ENCODE data around the gene CUX1. TPM values are rescaled to one million over a fixed set of nuclear protein-coding genes. Genes with fewer than 3 reads are reported as not detected.

Gene CUX1
- total RNA-seq, 1 donor from 2014 or later, result 50.6 TPM

- H3K36me3 ChIP-seq (ENCODE audit: insufficient read depth, low read length), result no peaks in the 10 kb centered on the region
- H3K4me3 ChIP-seq (ENCODE audit: insufficient read depth, low read depth, low read length), result no peak overlapping the region
These were observed 47.0 kb upstream of the CUX1 start for GRCh38 chr7:101770466-101770865.

GRCh38 chr7:101772508-101773211 is 44.8 kb upstream of the CUX1 start:
- H3K9me3 ChIP-seq (ENCODE audit: insufficient read depth, low read depth, low read length), result no peaks in the 10 kb centered on the region
- H3K9ac ChIP-seq (ENCODE audit: low read length), result no peak overlapping the region
- H3K4me1 ChIP-seq (ENCODE audit: insufficient read depth, low read length), result no peaks in the 10 kb centered on the region
- no peaks in the 10 kb centered on the region for H3K79me2 ChIP-seq (ENCODE audit: insufficient read depth, low read length)
- Mint-ChIP-seq H3K9me3 (ENCODE audit: unreplicated experiment) (no peaks in the 10 kb centered on the region), H3K36me3 (ENCODE audit: low read depth, unreplicated experiment) (peaks cover 3% of the 10 kb centered on the region), H3K27ac (ENCODE audit: unreplicated experiment) (no peak overlapping the region), H3K4me1 (ENCODE audit: low read depth, unreplicated experiment) (no peaks in the 10 kb centered on the region), H3K4me3 (ENCODE audit: unreplicated experiment) (no peak overlapping the region), H3K27me3 (ENCODE audit: low read depth, unreplicated experiment) (peaks cover 50% of the 10 kb centered on the region)
- no peaks in the 10 kb centered on the region for H4K20me1 ChIP-seq (ENCODE audit: insufficient read depth, low read length)
- no peak overlapping the region for H3K4me2 ChIP-seq (ENCODE audit: low read length)
- H2AFZ ChIP-seq (ENCODE audit: low read depth, low read length), result no peak overlapping the region
- H3K27ac ChIP-seq (ENCODE audit: low read depth, low read length), result no peak overlapping the region
- no peak overlapping the region for H3K4me3 ChIP-seq (ENCODE audit: insufficient read depth, low read depth, low read length)
- DNase-seq (ENCODE audit: low read depth), result no peak
- FAIRE-seq, result no peak
- H3K27me3 ChIP-seq (ENCODE audit: insufficient read depth, low read length), result peaks cover 11% of the 10 kb centered on the region
- TF ChIP-seq, protein P1, sequence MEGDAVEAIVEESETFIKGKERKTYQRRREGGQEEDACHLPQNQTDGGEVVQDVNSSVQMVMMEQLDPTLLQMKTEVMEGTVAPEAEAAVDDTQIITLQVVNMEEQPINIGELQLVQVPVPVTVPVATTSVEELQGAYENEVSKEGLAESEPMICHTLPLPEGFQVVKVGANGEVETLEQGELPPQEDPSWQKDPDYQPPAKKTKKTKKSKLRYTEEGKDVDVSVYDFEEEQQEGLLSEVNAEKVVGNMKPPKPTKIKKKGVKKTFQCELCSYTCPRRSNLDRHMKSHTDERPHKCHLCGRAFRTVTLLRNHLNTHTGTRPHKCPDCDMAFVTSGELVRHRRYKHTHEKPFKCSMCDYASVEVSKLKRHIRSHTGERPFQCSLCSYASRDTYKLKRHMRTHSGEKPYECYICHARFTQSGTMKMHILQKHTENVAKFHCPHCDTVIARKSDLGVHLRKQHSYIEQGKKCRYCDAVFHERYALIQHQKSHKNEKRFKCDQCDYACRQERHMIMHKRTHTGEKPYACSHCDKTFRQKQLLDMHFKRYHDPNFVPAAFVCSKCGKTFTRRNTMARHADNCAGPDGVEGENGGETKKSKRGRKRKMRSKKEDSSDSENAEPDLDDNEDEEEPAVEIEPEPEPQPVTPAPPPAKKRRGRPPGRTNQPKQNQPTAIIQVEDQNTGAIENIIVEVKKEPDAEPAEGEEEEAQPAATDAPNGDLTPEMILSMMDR (IDR thresholded peaks at IDR 0.05; ENCODE audit: insufficient read depth, low read depth, low read length), result no peak
- no peak for TF ChIP-seq EZH2 (IDR thresholded peaks at IDR 0.05; ENCODE audit: insufficient read depth, low read length)
- no peaks in the 10 kb centered on the region for H3K36me3 ChIP-seq (ENCODE audit: insufficient read depth, low read length)

More at GRCh38 chr7:101770466-101770865, 47.0 kb upstream of the CUX1 start:
- no peak for TF ChIP-seq EZH2 (IDR thresholded peaks at IDR 0.05; ENCODE audit: insufficient read depth, low read length)
- TF ChIP-seq, protein P1 (IDR thresholded peaks at IDR 0.05; ENCODE audit: insufficient read depth, low read depth, low read length), result no peak
- Histone ChIP-seq H4K20me1 (ENCODE audit: insufficient read depth, low read length) (no peaks in the 10 kb centered on the region), H3K79me2 (ENCODE audit: insufficient read depth, low read length) (no peaks in the 10 kb centered on the region), H3K9me3 (ENCODE audit: insufficient read depth, low read depth, low read length) (no peaks in the 10 kb centered on the region), H3K27me3 (ENCODE audit: insufficient read depth, low read length) (peaks cover 7% of the 10 kb centered on the region), H2AFZ (ENCODE audit: low read depth, low read length) (no peak overlapping the region), H3K9ac (ENCODE audit: low read length) (no peak overlapping the region), H3K27ac (ENCODE audit: low read depth, low read length) (no peak overlapping the region), H3K4me1 (ENCODE audit: insufficient read depth, low read length) (no peaks in the 10 kb centered on the region), H3K4me2 (ENCODE audit: low read length) (no peak overlapping the region)
- no peak for DNase-seq (ENCODE audit: low read depth)
- Mint-ChIP-seq H3K4me1 (ENCODE audit: low read depth, unreplicated experiment) (no peaks in the 10 kb centered on the region), H3K36me3 (ENCODE audit: low read depth, unreplicated experiment) (no peaks in the 10 kb centered on the region), H3K27me3 (ENCODE audit: low read depth, unreplicated experiment) (peaks cover 37% of the 10 kb centered on the region), H3K27ac (ENCODE audit: unreplicated experiment) (no peak overlapping the region), H3K4me3 (ENCODE audit: unreplicated experiment) (no peak overlapping the region), H3K9me3 (ENCODE audit: unreplicated experiment) (no peaks in the 10 kb centered on the region)
- FAIRE-seq, result no peak

GRCh38 chr7:101775181-101775580 is 42.2 kb upstream of the CUX1 start:
- Histone ChIP-seq H3K9ac (ENCODE audit: low read length) (no peak overlapping the region), H3K4me1 (ENCODE audit: insufficient read depth, low read length) (no peaks in the 10 kb centered on the region), H4K20me1 (ENCODE audit: insufficient read depth, low read length) (no peaks in the 10 kb centered on the region), H3K4me2 (ENCODE audit: low read length) (no peak overlapping the region), H3K79me2 (ENCODE audit: insufficient read depth, low read length) (no peaks in the 10 kb centered on the region), H2AFZ (ENCODE audit: low read depth, low read length) (no peak overlapping the region), H3K36me3 (ENCODE audit: insufficient read depth, low read length) (no peaks in the 10 kb centered on the region), H3K4me3 (ENCODE audit: insufficient read depth, low read depth, low read length) (no peak overlapping the region), H3K27me3 (ENCODE audit: insufficient read depth, low read length) (peaks cover 10% of the 10 kb centered on the region), H3K9me3 (ENCODE audit: insufficient read depth, low read depth, low read length) (no peaks in the 10 kb centered on the region), H3K27ac (ENCODE audit: low read depth, low read length) (no peak overlapping the region)
- Mint-ChIP-seq H3K27ac (ENCODE audit: unreplicated experiment) (no peak overlapping the region), H3K4me3 (ENCODE audit: unreplicated experiment) (no peak overlapping the region), H3K27me3 (ENCODE audit: low read depth, unreplicated experiment) (peaks cover 45% of the 10 kb centered on the region), H3K9me3 (ENCODE audit: unreplicated experiment) (no peaks in the 10 kb centered on the region), H3K36me3 (ENCODE audit: low read depth, unreplicated experiment) (peaks cover 3% of the 10 kb centered on the region), H3K4me1 (ENCODE audit: low read depth, unreplicated experiment) (no peaks in the 10 kb centered on the region)
- no peak for FAIRE-seq
- DNase-seq (ENCODE audit: low read depth), result no peak
- TF ChIP-seq EZH2 (IDR thresholded peaks at IDR 0.05; ENCODE audit: insufficient read depth, low read length), result no peak
- TF ChIP-seq, protein P1 (IDR thresholded peaks at IDR 0.05; ENCODE audit: insufficient read depth, low read depth, low read length), result no peak

Measured in astrocyte (in vitro differentiated cells and primary cell).